T-cell (primary cell): ENCODE data around the gene ATAD1. TPM values are rescaled to one million over a fixed set of nuclear protein-coding genes. Genes with fewer than 3 reads are reported as not detected.

ENCODE experiments used
- ATAC-seq, 4 experiments: fragments of 200-7000 bp in 3 of 4; fragments of 150-1000 bp in 1 of 4; cut with Tn5 transposase; replicated peaks in 1 of 4; 1 replicate in 3 of 4; 2 replicates in 1 of 4; pipeline ENCODE4 v1.10.0; 2021; ENCODE audit warnings: moderate library complexity in 3 of 4, mild to moderate bottlenecking in 2 of 4, moderate number of reproducible peaks in 1 of 4
- CTCF ChIA-PET, 2 donors: fragments of 300-600 bp; sonication (Branson Sonifier 250); formaldehyde crosslinking; loops; one replicate each; lab custom pipeline; 2022; ENCODE audit warnings: antibody characterized with exemption in 2 of 2; lab: Charles Lee
- POLR2A ChIA-PET, 2 donors: fragments of 300-600 bp; sonication (Branson Sonifier 250); formaldehyde crosslinking; loops; one replicate each; lab custom pipeline; 2022; ENCODE audit warnings: antibody characterized with exemption in 2 of 2; lab: Charles Lee
- DNase-seq, 35 experiments: peaks; one replicate each; pipeline versions ENCODE4 v3.0.0 to v3.0.0-alpha.2; 2013 to 2023
- H3K27ac ChIP-seq: one replicate; pipeline ENCODE4 v1.5.1; 2013; ENCODE audit warnings: low read length
- H3K27me3 ChIP-seq, 2 experiments: replicated peaks in 1 of 2; 1 replicate in 1 of 2; 2 replicates in 1 of 2; pipeline versions ENCODE4 v1.6.1 to v1.7.0; 2013; ENCODE audit warnings: low read length in 1 of 2, mixed read lengths in 1 of 2; ENCODE audit not compliant: control insufficient read depth in 2 of 2, insufficient read depth in 2 of 2; ENCODE audit errors: extremely low read depth in 1 of 2
- H3K36me3 ChIP-seq, 2 donors: 1 replicate in 1 of 2; 2 replicates in 1 of 2; pipeline versions ENCODE4 v1.6.1 to v1.7.0; 2013; ENCODE audit warnings: low read length in 1 of 2; ENCODE audit not compliant: control insufficient read depth in 2 of 2, insufficient read depth in 1 of 2; ENCODE audit errors: extremely low read depth in 1 of 2
- H3K4me1 ChIP-seq, 2 experiments: 1 replicate in 1 of 2; 2 replicates in 1 of 2; pipeline versions ENCODE4 v1.6.1 to v1.7.0; 2013; ENCODE audit warnings: low read length in 2 of 2, mixed read lengths in 1 of 2; ENCODE audit not compliant: insufficient read depth in 2 of 2, control insufficient read depth in 1 of 2; ENCODE audit errors: extremely low read depth in 1 of 2
- H3K4me3 ChIP-seq, 2 donors: 1 replicate in 1 of 2; 2 replicates in 1 of 2; pipeline versions ENCODE4 v1.5.1 to v1.7.0; 2013; ENCODE audit warnings: mild to moderate bottlenecking in 2 of 2, low read length in 1 of 2, moderate library complexity in 1 of 2; ENCODE audit not compliant: control insufficient read depth in 1 of 2; ENCODE audit errors: extremely low read depth in 1 of 2
- H3K9me3 ChIP-seq: 2 replicates; pipeline ENCODE4 v1.7.0; 2013
- H3K27ac Mint-ChIP-seq, 2 donors: one replicate each; pipeline ENCODE4 v1.8.0; 2020 to 2021; ENCODE audit warnings: mild to moderate bottlenecking in 2 of 2, mixed read lengths in 2 of 2
- H3K27me3 Mint-ChIP-seq, 2 donors: one replicate each; pipeline ENCODE4 v1.8.0; 2021 to 2022; ENCODE audit warnings: mixed read lengths in 2 of 2
- H3K36me3 Mint-ChIP-seq: one replicate; pipeline ENCODE4 v1.8.0; 2021; ENCODE audit warnings: mixed read lengths
- H3K4me1 Mint-ChIP-seq, 3 donors: one replicate each; pipeline ENCODE4 v1.8.0; 2020 to 2022; ENCODE audit warnings: mixed read lengths in 3 of 3, mild to moderate bottlenecking in 1 of 3
- H3K4me3 Mint-ChIP-seq, 3 donors: one replicate each; pipeline ENCODE4 v1.8.0; 2020 to 2022; ENCODE audit warnings: mild to moderate bottlenecking in 3 of 3, mixed read lengths in 3 of 3, moderate library complexity in 3 of 3
- H3K9me3 Mint-ChIP-seq, 3 donors: one replicate each; pipeline ENCODE4 v1.8.0; 2020 to 2022; ENCODE audit warnings: mixed read lengths in 3 of 3
- WGBS: methylation state at CpG from one replicate; pipeline ENCODE4 v1.1.5; 2013; ENCODE audit warnings: missing lambda C conversion rate; ENCODE audit not compliant: insufficient coverage; 5-methylcytosine and 5-hydroxymethylcytosine counted together
- total RNA-seq, 35 experiments: library from RNA in 6 of 35; stranded (reverse) in 6 of 35; fragments of 120-200 nt in 1 of 35; gene quantifications; one replicate each; pipeline versions ENCODE4 v1.2.1 to v1.2.4 and lab custom pipeline; 2013 to 2026

Gene ATAD1
- total RNA-seq, 5 donors from 2014 or later (not counting 1 experiment from before 2014, with no cell fraction given): 35.2 to 43.8 (median 42.1) TPM

DNA sequence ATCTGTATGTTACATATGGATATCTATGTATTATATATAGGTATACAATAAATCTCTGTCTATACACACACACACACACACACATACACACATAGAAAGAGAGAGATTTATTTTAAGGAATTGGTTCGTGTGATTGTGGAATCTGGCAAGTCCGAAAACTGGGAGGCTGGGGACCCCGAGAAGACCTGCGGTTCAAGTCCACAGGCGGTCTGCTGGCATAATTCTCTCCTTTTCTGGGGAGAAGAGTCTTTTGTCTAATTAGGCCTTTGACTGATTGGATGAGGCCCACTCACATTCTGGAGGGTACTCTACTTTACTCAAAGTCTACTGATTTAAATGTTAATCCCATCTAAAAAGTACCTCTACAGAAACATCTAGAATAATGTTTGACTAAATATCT, 93.2 kb downstream of the ATAD1 start:
- DNase-seq: no peak
- no peak overlapping the region for H3K27ac ChIP-seq
- WGBS: no CpG with 5 or more reads among the region's 5 CpGs
- no peak overlapping the region for H3K4me3 ChIP-seq
- ATAC-seq: no peak
- H3K4me1 ChIP-seq: no peaks in the 10 kb centered on the region
- no peaks in the 10 kb centered on the region for H3K36me3 Mint-ChIP-seq
- H3K9me3 Mint-ChIP-seq: no peaks in the 10 kb centered on the region
- H3K27me3 Mint-ChIP-seq: peaks cover 7 to 14% of the 10 kb centered on the region in 2 donors
- no peaks in the 10 kb centered on the region for H3K9me3 ChIP-seq
- ChIA-PET POLR2A (no interaction called here), CTCF (no interaction called here)
- H3K27me3 ChIP-seq: no peaks in the 10 kb centered on the region
- peaks cover 0 to 5% (median 2%) of the 10 kb centered on the region in 3 donors for H3K4me1 Mint-ChIP-seq
- H3K27ac Mint-ChIP-seq: no peak overlapping the region
- no peak overlapping the region for H3K4me3 Mint-ChIP-seq
- H3K36me3 ChIP-seq: no peaks in the 10 kb centered on the region

DNA sequence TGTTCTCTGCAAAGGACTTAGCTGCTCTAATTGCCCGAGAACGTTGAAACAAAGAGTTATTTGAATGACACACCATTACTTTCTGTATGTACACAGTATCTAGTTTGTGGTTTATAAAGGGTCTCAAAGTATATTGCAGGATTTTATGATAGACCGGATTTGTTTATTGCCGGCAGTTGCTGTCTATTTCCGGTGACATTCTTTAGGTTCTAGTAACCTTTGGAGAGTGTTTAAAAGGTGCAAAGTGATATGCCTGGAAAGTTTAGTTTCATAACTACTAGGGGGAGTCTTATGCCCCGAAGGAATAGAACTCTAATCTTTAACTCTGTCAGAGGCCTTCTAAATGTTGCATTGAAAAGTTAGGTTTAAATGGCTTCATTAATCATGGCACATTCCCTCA, 94.5 kb downstream of the ATAD1 start:
- H3K4me3 Mint-ChIP-seq: no peak overlapping the region
- Histone ChIP-seq H3K27me3 (no peaks in the 10 kb centered on the region), H3K4me1 (no peaks in the 10 kb centered on the region), H3K4me3 (no peak overlapping the region), H3K9me3 (no peaks in the 10 kb centered on the region), H3K36me3 (no peaks in the 10 kb centered on the region), H3K27ac (no peak overlapping the region)
- no peak for ATAC-seq
- peaks cover 7 to 14% of the 10 kb centered on the region in 2 donors for H3K27me3 Mint-ChIP-seq
- H3K9me3 Mint-ChIP-seq: no peaks in the 10 kb centered on the region
- 50% methylated on average over 3 of the region's 6 CpGs for WGBS
- no peak for DNase-seq
- H3K36me3 Mint-ChIP-seq: no peaks in the 10 kb centered on the region
- H3K27ac Mint-ChIP-seq: no peak overlapping the region
- ChIA-PET POLR2A (no interaction called here), CTCF (no interaction called here)
- H3K4me1 Mint-ChIP-seq: peaks cover 0 to 5% (median 2%) of the 10 kb centered on the region in 3 donors

GRCh38 chr10:87722716-87723115, 95.3 kb downstream of the ATAD1 start:
- no peaks in the 10 kb centered on the region for H3K9me3 ChIP-seq
- no peak overlapping the region for H3K27ac ChIP-seq
- H3K27ac Mint-ChIP-seq: no peak overlapping the region
- DNase-seq (no peak), ATAC-seq (no peak)
- CTCF ChIA-PET: no interaction called here
- H3K27me3 ChIP-seq: no peaks in the 10 kb centered on the region
- H3K4me3 ChIP-seq: no peak overlapping the region
- H3K4me3 Mint-ChIP-seq: no peak overlapping the region
- peaks cover 7 to 14% of the 10 kb centered on the region in 2 donors for H3K27me3 Mint-ChIP-seq
- no peaks in the 10 kb centered on the region for H3K9me3 Mint-ChIP-seq
- H3K36me3 Mint-ChIP-seq: no peaks in the 10 kb centered on the region
- WGBS: 58% methylated on average over 3 of the region's 4 CpGs
- H3K4me1 Mint-ChIP-seq: peaks cover 0 to 5% (median 2%) of the 10 kb centered on the region in 3 donors
- no peaks in the 10 kb centered on the region for H3K36me3 ChIP-seq
- H3K4me1 ChIP-seq: no peaks in the 10 kb centered on the region
- POLR2A ChIA-PET: no interaction called here

- Histone ChIP-seq H3K9me3 (no peaks in the 10 kb centered on the region), H3K4me1 (no peaks in the 10 kb centered on the region), H3K27me3 (no peaks in the 10 kb centered on the region), H3K27ac (no peak overlapping the region), H3K4me3 (no peak overlapping the region), H3K36me3 (no peaks in the 10 kb centered on the region)
- ChIA-PET CTCF (no interaction called here), POLR2A (no interaction called here)
- DNase-seq (no peak), ATAC-seq (no peak)
- no peaks in the 10 kb centered on the region for H3K9me3 Mint-ChIP-seq
- peaks cover 0 to 5% (median 2%) of the 10 kb centered on the region in 3 donors for H3K4me1 Mint-ChIP-seq
- peaks cover 1 to 11% of the 10 kb centered on the region in 2 donors for H3K27me3 Mint-ChIP-seq
- H3K4me3 Mint-ChIP-seq: no peak overlapping the region
- no peaks in the 10 kb centered on the region for H3K36me3 Mint-ChIP-seq
- no peak overlapping the region for H3K27ac Mint-ChIP-seq
- WGBS: 100% methylated on average over 1 of the region's 2 CpGs
Observed at GRCh38 chr10:87721781-87722180, 96.2 kb downstream of the ATAD1 start.

DNA sequence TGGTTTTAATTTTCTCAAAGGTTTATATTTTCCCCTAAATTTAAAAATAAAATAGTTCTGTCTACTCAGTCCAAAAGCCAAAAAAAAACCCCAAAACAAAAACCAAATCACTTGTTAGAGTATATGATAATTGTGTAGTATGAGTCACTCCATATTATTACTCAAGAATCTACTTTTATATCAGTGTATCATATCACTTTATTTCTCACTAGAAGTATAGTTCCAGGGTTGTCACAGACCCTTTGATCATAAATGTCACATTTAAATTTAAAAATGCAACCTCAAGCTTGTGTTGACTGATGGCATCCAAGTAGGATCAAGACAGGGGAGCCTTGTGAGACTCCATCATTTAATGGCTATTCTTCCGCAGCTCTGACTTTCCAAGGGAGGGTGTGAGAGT, 97.4 kb downstream of the ATAD1 start:
- no peak for ATAC-seq
- ChIA-PET CTCF (no interaction called here), POLR2A (no interaction called here)
- no peaks in the 10 kb centered on the region for H3K36me3 ChIP-seq
- H3K9me3 Mint-ChIP-seq: no peaks in the 10 kb centered on the region
- peaks cover 0 to 11% of the 10 kb centered on the region in 2 donors for H3K27me3 Mint-ChIP-seq
- no peak overlapping the region for H3K4me3 ChIP-seq
- H3K27ac ChIP-seq: no peak overlapping the region
- peaks cover 3 to 5% (median 4%) of the 10 kb centered on the region in 3 donors for H3K4me1 Mint-ChIP-seq
- no peak for DNase-seq
- no peaks in the 10 kb centered on the region for H3K36me3 Mint-ChIP-seq
- no CpG with 5 or more reads among the region's 1 CpG for WGBS
- no peaks in the 10 kb centered on the region for H3K27me3 ChIP-seq
- no peak overlapping the region for H3K4me3 Mint-ChIP-seq
- H3K9me3 ChIP-seq: no peaks in the 10 kb centered on the region
- H3K27ac Mint-ChIP-seq: no peak overlapping the region
- no peaks in the 10 kb centered on the region for H3K4me1 ChIP-seq

- ATAC-seq (no peak), DNase-seq (no peak)
- H3K4me1 ChIP-seq: no peaks in the 10 kb centered on the region
- H3K27ac ChIP-seq: no peak overlapping the region
- peaks cover 0 to 5% (median 1%) of the 10 kb centered on the region in 3 donors for H3K4me1 Mint-ChIP-seq
- H3K4me3 Mint-ChIP-seq: no peak overlapping the region
- WGBS: 60% methylated on average over 1 of the region's 4 CpGs
- no peak overlapping the region for H3K27ac Mint-ChIP-seq
- ChIA-PET CTCF (interaction anchor here in 1 of 2 donors (0.6 kb wide), 1 partner anchor 1498 kb away, joined by 3 read pairs; no protein-coding TSS in a partner anchor), POLR2A (no interaction called here)
- H3K4me3 ChIP-seq: no peak overlapping the region
- H3K27me3 Mint-ChIP-seq: no peaks in the 10 kb centered on the region
- H3K9me3 Mint-ChIP-seq: no peaks in the 10 kb centered on the region
- no peaks in the 10 kb centered on the region for H3K9me3 ChIP-seq
- H3K27me3 ChIP-seq: no peaks in the 10 kb centered on the region
- no peaks in the 10 kb centered on the region for H3K36me3 ChIP-seq
- H3K36me3 Mint-ChIP-seq: no peaks in the 10 kb centered on the region
Observed at GRCh38 chr10:87716348-87716670, 101.7 kb downstream of the ATAD1 start.
